Measurements from ENCODE around the gene SELENON. TPM values are rescaled to one million over a fixed set of nuclear protein-coding genes. Genes with fewer than 3 reads are reported as not detected.
A peak's percentile ranks its signal among the peaks of the same experiment; 100 is the strongest.

The SELENON gene
- total and polyA plus RNA-seq, 2 experiments from 2014 or later: 26.7 to 37.7 TPM

DNA sequence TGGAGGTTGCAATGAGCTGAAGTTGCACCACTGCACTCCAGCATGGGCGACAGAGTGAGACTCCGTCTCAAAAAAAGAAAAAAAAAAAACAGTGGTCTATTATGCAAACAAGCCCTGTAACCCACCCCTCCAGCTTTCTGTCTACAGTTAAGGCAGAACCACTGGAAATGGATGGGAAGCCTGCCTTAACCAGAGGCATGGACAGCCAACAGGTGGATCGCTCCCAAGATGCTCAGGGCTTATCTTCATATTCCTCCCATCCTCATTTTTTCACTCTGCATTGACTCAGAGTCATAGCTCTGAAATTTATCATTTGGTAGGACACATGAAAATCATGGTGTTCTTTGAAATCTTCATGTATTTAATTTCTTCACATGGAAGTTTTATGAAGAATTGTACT is 28.5 kb downstream of the SELENON start:
- H3K4me1 ChIP-seq (ENCODE audit: insufficient read depth): peaks cover 3% of the 10 kb centered on the region
- 94% methylated on average over 3 of the region's 3 CpGs for WGBS (ENCODE audit: low lambda C conversion rate, missing lambda C conversion rate)

DNA sequence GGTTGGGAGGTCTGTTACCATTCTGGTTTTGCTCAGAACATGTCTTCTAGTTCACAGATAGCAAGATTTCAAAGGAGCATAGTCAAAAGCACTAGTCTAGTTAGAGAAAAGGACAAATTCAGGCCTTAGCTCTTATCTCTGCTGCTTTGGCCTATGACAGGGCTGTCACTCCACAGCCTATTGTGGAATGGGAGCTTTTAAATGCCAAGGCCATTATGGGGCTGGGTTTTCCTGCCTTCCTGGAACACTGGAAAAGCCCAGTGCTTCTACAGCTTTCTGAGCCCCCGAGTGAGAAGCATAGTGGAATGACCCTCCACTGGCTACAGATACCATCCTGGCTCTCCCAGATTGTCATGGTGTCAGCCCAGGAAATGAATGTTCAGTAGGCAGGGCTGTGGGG is 29.1 kb downstream of the SELENON start:
- Histone ChIP-seq H3K27ac (no peak overlapping the region), H3K9me2 (replicated peaks; ENCODE audit: insufficient read depth) (no peaks in the 10 kb centered on the region), H2AFZ (no peak overlapping the region), H4K20me1 (ENCODE audit: insufficient read depth, poor library complexity, severe bottlenecking) (no peaks in the 10 kb centered on the region), H3K36me3 (replicated peaks; ENCODE audit: insufficient read depth, low read depth) (no peaks in the 10 kb centered on the region), H3K4me3 (no peak overlapping the region), H3K27me3 (no peaks in the 10 kb centered on the region), H3K4me1 (ENCODE audit: insufficient read depth) (peaks cover 3% of the 10 kb centered on the region), H3K4me2 (no peak overlapping the region), H3K79me2 (peaks cover 11% of the 10 kb centered on the region), H3K9me3 (ENCODE audit: low read depth) (no peaks in the 10 kb centered on the region)
- no peak for TF ChIP-seq EZH2 (IDR thresholded peaks at IDR 0.05; ENCODE audit: borderline replicate concordance)
- no peak for TF ChIP-seq EZH2phosphoT487 (IDR thresholded peaks at IDR 0.05; ENCODE audit: low read depth, severe bottlenecking, unreplicated experiment)
- TF ChIP-seq, protein P1, sequence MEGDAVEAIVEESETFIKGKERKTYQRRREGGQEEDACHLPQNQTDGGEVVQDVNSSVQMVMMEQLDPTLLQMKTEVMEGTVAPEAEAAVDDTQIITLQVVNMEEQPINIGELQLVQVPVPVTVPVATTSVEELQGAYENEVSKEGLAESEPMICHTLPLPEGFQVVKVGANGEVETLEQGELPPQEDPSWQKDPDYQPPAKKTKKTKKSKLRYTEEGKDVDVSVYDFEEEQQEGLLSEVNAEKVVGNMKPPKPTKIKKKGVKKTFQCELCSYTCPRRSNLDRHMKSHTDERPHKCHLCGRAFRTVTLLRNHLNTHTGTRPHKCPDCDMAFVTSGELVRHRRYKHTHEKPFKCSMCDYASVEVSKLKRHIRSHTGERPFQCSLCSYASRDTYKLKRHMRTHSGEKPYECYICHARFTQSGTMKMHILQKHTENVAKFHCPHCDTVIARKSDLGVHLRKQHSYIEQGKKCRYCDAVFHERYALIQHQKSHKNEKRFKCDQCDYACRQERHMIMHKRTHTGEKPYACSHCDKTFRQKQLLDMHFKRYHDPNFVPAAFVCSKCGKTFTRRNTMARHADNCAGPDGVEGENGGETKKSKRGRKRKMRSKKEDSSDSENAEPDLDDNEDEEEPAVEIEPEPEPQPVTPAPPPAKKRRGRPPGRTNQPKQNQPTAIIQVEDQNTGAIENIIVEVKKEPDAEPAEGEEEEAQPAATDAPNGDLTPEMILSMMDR (IDR thresholded peaks at IDR 0.05; ENCODE audit: poor library complexity): no peak
- no peak for DNase-seq (ENCODE audit: low spot score)
- 85% methylated on average over 1 of the region's 1 CpG for WGBS (ENCODE audit: low lambda C conversion rate, missing lambda C conversion rate)

More for the DNA sequence above, 28.5 kb downstream of the SELENON start:
- Histone ChIP-seq H3K9me3 (ENCODE audit: low read depth) (no peaks in the 10 kb centered on the region), H3K27me3 (no peaks in the 10 kb centered on the region), H3K36me3 (replicated peaks; ENCODE audit: insufficient read depth, low read depth) (no peaks in the 10 kb centered on the region), H2AFZ (no peak overlapping the region), H3K4me2 (no peak overlapping the region), H3K9me2 (replicated peaks; ENCODE audit: insufficient read depth) (no peaks in the 10 kb centered on the region), H4K20me1 (ENCODE audit: insufficient read depth, poor library complexity, severe bottlenecking) (no peaks in the 10 kb centered on the region), H3K79me2 (peaks cover 16% of the 10 kb centered on the region), H3K4me3 (no peak overlapping the region), H3K27ac (no peak overlapping the region)
- TF ChIP-seq, protein P1 (IDR thresholded peaks at IDR 0.05; ENCODE audit: poor library complexity): no peak
- TF ChIP-seq EZH2 (IDR thresholded peaks at IDR 0.05; ENCODE audit: borderline replicate concordance) (no peak), EZH2phosphoT487 (IDR thresholded peaks at IDR 0.05; ENCODE audit: low read depth, severe bottlenecking, unreplicated experiment) (no peak)
- no peak for DNase-seq (ENCODE audit: low spot score)

DNA sequence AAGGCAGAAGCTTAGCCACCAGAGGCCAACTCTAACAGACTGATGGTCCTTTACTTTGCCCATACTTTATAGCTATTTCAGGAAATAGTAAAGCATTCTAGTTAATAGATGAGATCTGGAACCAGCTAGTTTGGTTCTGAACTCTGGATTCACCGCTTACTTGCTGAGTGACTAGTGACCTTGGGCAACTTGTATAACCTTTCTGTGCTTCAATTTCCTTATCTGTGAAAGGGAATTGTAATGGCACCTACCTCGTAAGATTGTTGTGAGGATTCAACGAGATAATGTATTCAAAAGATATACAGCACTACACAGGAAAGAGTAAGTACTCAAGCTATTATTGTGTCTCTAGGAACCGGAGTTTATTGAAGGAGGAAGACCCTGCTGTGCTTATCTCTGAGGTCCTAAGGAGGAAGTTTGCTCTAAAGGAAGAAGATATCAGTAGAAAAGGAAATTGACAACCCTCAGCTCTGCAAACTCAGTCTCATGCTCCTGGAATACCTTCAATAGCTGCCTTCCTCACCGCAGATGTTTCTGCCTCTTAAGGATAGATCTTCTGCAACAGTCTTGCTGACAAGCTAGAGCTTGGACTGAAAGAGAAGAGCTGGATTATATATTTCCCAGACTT is 31.7 kb downstream of the SELENON start:
- 58% methylated on average over 5 of the region's 5 CpGs for WGBS (ENCODE audit: low lambda C conversion rate, missing lambda C conversion rate)
- no peaks in the 10 kb centered on the region for H3K27me3 ChIP-seq

More for the DNA sequence above, 31.7 kb downstream of the SELENON start:
- no peaks in the 10 kb centered on the region for H3K9me3 ChIP-seq (ENCODE audit: low read depth)
- H4K20me1 ChIP-seq (ENCODE audit: insufficient read depth, poor library complexity, severe bottlenecking): no peaks in the 10 kb centered on the region
- H3K4me1 ChIP-seq (ENCODE audit: insufficient read depth): peaks cover 3% of the 10 kb centered on the region
- peak overlapping the region; percentile 33 for H3K27ac ChIP-seq
- H3K36me3 ChIP-seq (replicated peaks; ENCODE audit: insufficient read depth, low read depth): no peaks in the 10 kb centered on the region
- no peak overlapping the region for H3K4me2 ChIP-seq
- no peaks in the 10 kb centered on the region for H3K9me2 ChIP-seq (replicated peaks; ENCODE audit: insufficient read depth)
- no peak overlapping the region for H2AFZ ChIP-seq
- DNase-seq (ENCODE audit: low spot score): no peak
- TF ChIP-seq, protein P1 (IDR thresholded peaks at IDR 0.05; ENCODE audit: poor library complexity): no peak
- TF ChIP-seq EZH2 (IDR thresholded peaks at IDR 0.05; ENCODE audit: borderline replicate concordance) (no peak), EZH2phosphoT487 (IDR thresholded peaks at IDR 0.05; ENCODE audit: low read depth, severe bottlenecking, unreplicated experiment) (no peak)
- H3K79me2 ChIP-seq: no peaks in the 10 kb centered on the region
- H3K4me3 ChIP-seq: no peak overlapping the region

Data from hepatocyte (in vitro differentiated cells).